GM12878 (cell line): ENCODE measurements around the gene FGGY. TPM values are rescaled to one million over a fixed set of nuclear protein-coding genes. Genes with fewer than 3 reads are reported as not detected.

ENCODE experiments used
- ATAC-seq: fragments of 200-7000 bp; cut with Tn5 transposase; 3 replicates; pipeline ENCODE4 v1.9.1; 2020; ENCODE audit warnings: mild to moderate bottlenecking, moderate library complexity
- BruUV-seq: library from RNA; stranded (reverse); fragments of 400-500 nt; replicated peaks from 2 replicates; lab custom pipeline; 2021; lab: Mats Ljungman, UMichigan
- CTCF ChIA-PET: fragments of 300-600 bp; sonication (Branson Sonifier 250); formaldehyde crosslinking; extraction: SDS; loops from one replicate; lab custom pipeline; 2021; ENCODE audit warnings: inconsistent platforms; lab: Yijun Ruan, JAX
- POLR2A ChIA-PET: fragments of 350-600 bp; formaldehyde crosslinking; extraction: SDS; loops from one replicate; lab custom pipeline; 2021; ENCODE audit warnings: inconsistent platforms; lab: Charles Lee
- RAD21 ChIA-PET: fragments of 300-600 bp; sonication (Branson Sonifier 250); formaldehyde crosslinking; loops from one replicate; lab custom pipeline; 2023; ENCODE audit warnings: antibody characterized with exemption; ENCODE audit not compliant: unreplicated experiment; lab: Charles Lee
- SMC1A ChIA-PET: fragments of 300-600 bp; sonication (Branson Sonifier 250); formaldehyde crosslinking; loops from one replicate; lab custom pipeline; 2023; ENCODE audit not compliant: unreplicated experiment, uncharacterized antibody; lab: Charles Lee
- DNase-seq: peaks from one replicate; pipeline ENCODE4 v3.0.0-alpha.2; 2011; ENCODE audit warnings: low read depth, low spot score
- FAIRE-seq: peaks from 3 replicates; lab custom pipeline; 2011; peaks lifted over from hg19 to GRCh38; lab: Jason Lieb, UNC
- H2AFZ ChIP-seq: 2 replicates; pipeline ENCODE4 v1.6.0; 2011; ENCODE audit warnings: low read depth, low read length, control low read depth; ENCODE audit not compliant: control insufficient read depth
- H3K27ac ChIP-seq: 2 replicates; pipeline ENCODE4 v1.5.1; 2011; ENCODE audit warnings: control low read depth; ENCODE audit not compliant: control insufficient read depth, insufficient read depth
- H3K27me3 ChIP-seq, 2 experiments: replicated peaks in 1 of 2; 2 replicates each; pipeline versions ENCODE4 v1.6.0 to v1.6.1; 2011; ENCODE audit warnings: low read length in 1 of 2; ENCODE audit not compliant: control insufficient read depth in 2 of 2, insufficient read depth in 2 of 2
- H3K36me3 ChIP-seq, 2 experiments: 2 replicates each; pipeline ENCODE4 v1.5.1; 2011; ENCODE audit warnings: low read length in 1 of 2; ENCODE audit not compliant: control insufficient read depth in 2 of 2, insufficient read depth in 2 of 2
- H3K4me1 ChIP-seq: 2 replicates; pipeline ENCODE4 v1.6.1; 2011; ENCODE audit warnings: mild to moderate bottlenecking, low read length, moderate library complexity, mixed read lengths; ENCODE audit not compliant: control insufficient read depth, insufficient read depth
- H3K4me2 ChIP-seq: 2 replicates; pipeline ENCODE4 v1.6.0; 2011; ENCODE audit warnings: control low read depth; ENCODE audit not compliant: control insufficient read depth, insufficient read depth
- H3K4me3 ChIP-seq: fragments of 200-600 bp; sonication (generic); 2 replicates; pipeline ENCODE4 v1.5.1; 2016
- H3K79me2 ChIP-seq: 2 replicates; pipeline ENCODE4 v1.6.0; 2011; ENCODE audit warnings: low read length; ENCODE audit not compliant: control insufficient read depth, insufficient read depth
- H3K9ac ChIP-seq: 2 replicates; pipeline ENCODE4 v1.8.0; 2011; ENCODE audit warnings: low read length, control low read depth, mixed read lengths; ENCODE audit not compliant: control insufficient read depth, insufficient read depth
- H3K9me3 ChIP-seq: replicated peaks from 3 replicates; pipeline ENCODE4 v1.5.1; 2011; ENCODE audit warnings: mild to moderate bottlenecking, low read length; ENCODE audit not compliant: control insufficient read depth, insufficient read depth
- H4K20me1 ChIP-seq: 2 replicates; pipeline ENCODE4 v1.6.0; 2011; ENCODE audit not compliant: control insufficient read depth, insufficient read depth
- BRCA1 ChIP-seq: IDR thresholded peaks from 2 replicates; pipeline ENCODE4 v1.6.1; 2011; ENCODE audit warnings: low read depth, low read length, improper control_type of control experiment
- E2F8 ChIP-seq: fragments of 450-650 bp; IDR thresholded peaks from 2 replicates; pipeline ENCODE4 v1.6.1; 2018; ENCODE audit warnings: mild to moderate bottlenecking, low read depth, moderate library complexity; ENCODE audit not compliant: partially characterized antibody
- IKZF1 ChIP-seq: fragments of 450-650 bp; conservative IDR thresholded peaks from 2 replicates; pipeline ENCODE4 v1.6.1; 2017; ENCODE audit warnings: antibody characterized with exemption, mild to moderate bottlenecking
- KDM1A ChIP-seq: fragments of 200-600 bp; sonication (generic); IDR thresholded peaks from 2 replicates; pipeline ENCODE4 v1.6.1; 2016; ENCODE audit warnings: borderline replicate concordance
- KLF5 ChIP-seq: fragments of 450-650 bp; IDR thresholded peaks from 2 replicates; pipeline ENCODE4 v1.6.1; 2014; ENCODE audit warnings: mild to moderate bottlenecking; ENCODE audit not compliant: partially characterized antibody
- MXI1 ChIP-seq: fragments of 150-350 bp; IDR thresholded peaks from 2 replicates; pipeline ENCODE4 v1.6.1; 2011; ENCODE audit warnings: low read depth, mild to moderate bottlenecking, inconsistent platforms, low read length, improper control_type of control experiment
- PAX5 ChIP-seq: IDR thresholded peaks from 2 replicates; pipeline ENCODE4 v1.6.1; 2011; ENCODE audit warnings: low read depth, low read length, borderline replicate concordance
- PML ChIP-seq: IDR thresholded peaks from 2 replicates; pipeline ENCODE4 v1.6.1; 2012; ENCODE audit warnings: low read length, inconsistent platforms
- POLR2AphosphoS2 ChIP-seq: IDR thresholded peaks from 2 replicates; pipeline ENCODE4 v1.6.1; 2011; ENCODE audit warnings: low read depth, mild to moderate bottlenecking, low read length, improper control_type of control experiment, moderate library complexity
- POU2F2 ChIP-seq: IDR thresholded peaks from 3 replicates; pipeline ENCODE4 v1.6.1; 2011; ENCODE audit warnings: low read depth, mild to moderate bottlenecking, low read length, borderline replicate concordance
- ZZZ3 ChIP-seq: IDR thresholded peaks from 2 replicates; pipeline ENCODE4 v1.6.1; 2011; ENCODE audit warnings: low read depth; ENCODE audit not compliant: control insufficient read depth, insufficient read length
- WGBS: methylation state at CpG from one replicate; pipeline ENCODE4 v1.1.6; 2016; ENCODE audit warnings: low lambda C conversion rate; ENCODE audit not compliant: insufficient replicate concordance, insufficient coverage; ENCODE audit errors: missing lambda C conversion rate; 5-methylcytosine and 5-hydroxymethylcytosine counted together
- in situ Hi-C: fragments of 300-500 bp; cut with MboI; formaldehyde crosslinking; loops from 9 replicates; pipeline ENCODE4 v1.14.3; 2018; ENCODE audit warnings: mixed read lengths
- intact Hi-C: fragments of 100-400 bp; cut with micrococcal nuclease; formaldehyde crosslinking; loops from one replicate; pipeline ENCODE4 v1.14.2; 2022; ENCODE audit not compliant: unreplicated experiment
- polyA plus RNA-seq, 11 experiments: library from polyadenylated mRNA; depleted of rRNA in 4 of 11; unstranded in 6 of 11; stranded (reverse) in 5 of 11; fragments of >200 nt; fragmentation: Nextera tagmentation in 4 of 11; fragmentation: Illumina TruSeq in 1 of 11; extraction: Ambion mirVana in 4 of 11; extraction: Trizol in 1 of 11; gene quantifications; 1 replicate in 1 of 11; 2 replicates in 10 of 11; pipeline versions ENCODE4 v1.2.1 to v1.2.3, GENCODE V29; 2011 to 2016; ENCODE audit warnings: inconsistent platforms in 2 of 11, missing spikeins in 2 of 11, low read depth in 1 of 11
- total RNA-seq, 4 experiments: library from RNA; depleted of rRNA in 3 of 4; stranded (reverse); fragments of >200 nt in 3 of 4; fragmentation: Illumina TruSeq in 1 of 4; extraction: Trizol in 1 of 4; gene quantifications; 2 replicates each; pipeline versions ENCODE4 v1.2.1 to v1.2.3, GENCODE V29; 2013 to 2021
- TF ChIP-seq, protein P1 (sequence below): fragments of 150-350 bp; IDR thresholded peaks from 2 replicates; pipeline ENCODE4 v1.6.1; 2014; ENCODE audit warnings: mild to moderate bottlenecking, low read depth, low read length
- TF ChIP-seq, protein P2 (sequence below): IDR thresholded peaks from 2 replicates; pipeline ENCODE4 v1.6.1; 2011; ENCODE audit warnings: low read depth, mild to moderate bottlenecking, low read length, moderate library complexity, borderline replicate concordance; ENCODE audit errors: extremely low read depth
- TF ChIP-seq, protein P3 (sequence below): fragments of 150-350 bp; IDR thresholded peaks from 2 replicates; pipeline ENCODE4 v1.6.1; 2016; ENCODE audit warnings: low read depth, low read length

FGGY gene
- total and polyA plus RNA-seq, 10 of the 15 experiments (the other 5 are each of a cell fraction or from before 2014, with no cell fraction given), result 6.2 to 11.9 (median 7.5) TPM

- TF ChIP-seq, protein P1, sequence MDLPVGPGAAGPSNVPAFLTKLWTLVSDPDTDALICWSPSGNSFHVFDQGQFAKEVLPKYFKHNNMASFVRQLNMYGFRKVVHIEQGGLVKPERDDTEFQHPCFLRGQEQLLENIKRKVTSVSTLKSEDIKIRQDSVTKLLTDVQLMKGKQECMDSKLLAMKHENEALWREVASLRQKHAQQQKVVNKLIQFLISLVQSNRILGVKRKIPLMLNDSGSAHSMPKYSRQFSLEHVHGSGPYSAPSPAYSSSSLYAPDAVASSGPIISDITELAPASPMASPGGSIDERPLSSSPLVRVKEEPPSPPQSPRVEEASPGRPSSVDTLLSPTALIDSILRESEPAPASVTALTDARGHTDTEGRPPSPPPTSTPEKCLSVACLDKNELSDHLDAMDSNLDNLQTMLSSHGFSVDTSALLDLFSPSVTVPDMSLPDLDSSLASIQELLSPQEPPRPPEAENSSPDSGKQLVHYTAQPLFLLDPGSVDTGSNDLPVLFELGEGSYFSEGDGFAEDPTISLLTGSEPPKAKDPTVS, result no peak
Observed at GRCh38 chr1:59523745-59524450, 227.0 kb downstream of the FGGY start (continued).

DNA sequence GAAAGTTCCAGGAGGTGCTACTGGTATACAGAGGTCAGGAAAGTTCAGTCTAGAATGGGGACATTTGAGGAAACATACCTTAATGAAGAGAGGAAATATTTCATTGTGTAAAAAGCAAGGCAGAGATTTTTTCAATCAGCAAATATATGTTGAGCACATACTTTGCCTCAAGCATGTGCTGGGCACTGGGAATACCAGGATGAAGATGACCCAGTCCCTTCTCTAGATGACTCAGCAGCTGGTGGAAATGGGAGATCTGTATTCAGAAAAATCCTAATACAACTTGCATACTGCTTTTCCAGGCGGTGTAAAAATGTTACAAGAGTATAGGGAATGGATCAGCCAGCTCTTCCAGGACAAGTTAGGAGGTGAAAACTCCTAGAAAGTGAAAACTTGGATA lies 229.3 kb downstream of the FGGY start:
- Histone ChIP-seq H3K27ac (no peak overlapping the region), H3K9ac (no peak overlapping the region), H4K20me1 (no peaks in the 10 kb centered on the region), H3K36me3 (no peaks in the 10 kb centered on the region), H3K4me2 (no peak overlapping the region), H3K9me3 (no peaks in the 10 kb centered on the region), H3K79me2 (no peaks in the 10 kb centered on the region), H3K27me3 (no peaks in the 10 kb centered on the region), H3K4me1 (no peaks in the 10 kb centered on the region), H3K4me3 (no peak overlapping the region), H2AFZ (no peak overlapping the region)
- no peak for DNase-seq
- CTCF ChIA-PET, result no interaction called here
- intact Hi-C loops, result no loop called here
- POLR2A ChIA-PET, result interaction anchor here (0.6 kb wide), 1 partner anchor 198 kb away, joined by 3 read pairs; no protein-coding TSS in a partner anchor
- no peak for ATAC-seq
- BruUV-seq, result no TSS peak
- no peak for FAIRE-seq
- WGBS, result 76% methylated on average over 1 of the region's 1 CpG
- RAD21 ChIA-PET, result no interaction called here
- in situ Hi-C loops, result no loop called here
- SMC1A ChIA-PET, result interaction anchor here (0.7 kb wide), 1 partner anchor 145 kb away, joined by 3 read pairs; no protein-coding TSS in a partner anchor
- TF ChIP-seq KDM1A (no peak), PAX5 (no peak), POLR2AphosphoS2 (no peak), PML (no peak), POU2F2 (no peak), ZZZ3 (no peak), KLF5 (no peak), BRCA1 (no peak), MXI1 (no peak), IKZF1 (no peak), E2F8 (no peak)
- TF ChIP-seq, protein P2, sequence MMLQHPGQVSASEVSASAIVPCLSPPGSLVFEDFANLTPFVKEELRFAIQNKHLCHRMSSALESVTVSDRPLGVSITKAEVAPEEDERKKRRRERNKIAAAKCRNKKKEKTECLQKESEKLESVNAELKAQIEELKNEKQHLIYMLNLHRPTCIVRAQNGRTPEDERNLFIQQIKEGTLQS, result no peak
- TF ChIP-seq, protein P3, sequence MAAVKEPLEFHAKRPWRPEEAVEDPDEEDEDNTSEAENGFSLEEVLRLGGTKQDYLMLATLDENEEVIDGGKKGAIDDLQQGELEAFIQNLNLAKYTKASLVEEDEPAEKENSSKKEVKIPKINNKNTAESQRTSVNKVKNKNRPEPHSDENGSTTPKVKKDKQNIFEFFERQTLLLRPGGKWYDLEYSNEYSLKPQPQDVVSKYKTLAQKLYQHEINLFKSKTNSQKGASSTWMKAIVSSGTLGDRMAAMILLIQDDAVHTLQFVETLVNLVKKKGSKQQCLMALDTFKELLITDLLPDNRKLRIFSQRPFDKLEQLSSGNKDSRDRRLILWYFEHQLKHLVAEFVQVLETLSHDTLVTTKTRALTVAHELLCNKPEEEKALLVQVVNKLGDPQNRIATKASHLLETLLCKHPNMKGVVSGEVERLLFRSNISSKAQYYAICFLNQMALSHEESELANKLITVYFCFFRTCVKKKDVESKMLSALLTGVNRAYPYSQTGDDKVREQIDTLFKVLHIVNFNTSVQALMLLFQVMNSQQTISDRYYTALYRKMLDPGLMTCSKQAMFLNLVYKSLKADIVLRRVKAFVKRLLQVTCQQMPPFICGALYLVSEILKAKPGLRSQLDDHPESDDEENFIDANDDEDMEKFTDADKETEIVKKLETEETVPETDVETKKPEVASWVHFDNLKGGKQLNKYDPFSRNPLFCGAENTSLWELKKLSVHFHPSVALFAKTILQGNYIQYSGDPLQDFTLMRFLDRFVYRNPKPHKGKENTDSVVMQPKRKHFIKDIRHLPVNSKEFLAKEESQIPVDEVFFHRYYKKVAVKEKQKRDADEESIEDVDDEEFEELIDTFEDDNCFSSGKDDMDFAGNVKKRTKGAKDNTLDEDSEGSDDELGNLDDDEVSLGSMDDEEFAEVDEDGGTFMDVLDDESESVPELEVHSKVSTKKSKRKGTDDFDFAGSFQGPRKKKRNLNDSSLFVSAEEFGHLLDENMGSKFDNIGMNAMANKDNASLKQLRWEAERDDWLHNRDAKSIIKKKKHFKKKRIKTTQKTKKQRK, result no peak
